WTC11 (cell line): ENCODE data around the gene SGTA. TPM values are rescaled to one million over a fixed set of nuclear protein-coding genes. Genes with fewer than 3 reads are reported as not detected.

Experiments
- ATAC-seq: fragments of 200-7000 bp; cut with Tn5 transposase; 2 replicates; pipeline ENCODE4 v1.10.0; 2021; ENCODE audit warnings: mild to moderate bottlenecking, moderate library complexity
- CTCF ChIA-PET: fragments of 300-600 bp; sonication (Branson Sonifier 250); formaldehyde crosslinking; loops from one replicate; lab custom pipeline; 2021; ENCODE audit warnings: antibody characterized with exemption; lab: Charles Lee
- POLR2A ChIA-PET: fragments of 350-600 bp; sonication (Branson Sonifier 250); formaldehyde crosslinking; loops from one replicate; lab custom pipeline; 2021; ENCODE audit warnings: antibody characterized with exemption; lab: Charles Lee
- DNase-seq: peaks from one replicate; pipeline ENCODE4 v3.0.0; 2021; ENCODE audit warnings: low spot score
- H3K27ac Mint-ChIP-seq: 2 replicates; pipeline ENCODE4 v1.8.0; 2021; ENCODE audit warnings: mixed read lengths
- H3K27me3 Mint-ChIP-seq: 2 replicates; pipeline ENCODE4 v1.8.0; 2021; ENCODE audit warnings: low read depth, mild to moderate bottlenecking, moderate library complexity, mixed read lengths
- H3K36me3 Mint-ChIP-seq: 2 replicates; pipeline ENCODE4 v1.8.0; 2021; ENCODE audit warnings: mixed read lengths
- H3K4me1 Mint-ChIP-seq: 2 replicates; pipeline ENCODE4 v1.8.0; 2022; ENCODE audit warnings: mixed read lengths
- H3K4me3 Mint-ChIP-seq: 2 replicates; pipeline ENCODE4 v1.8.0; 2021; ENCODE audit warnings: mild to moderate bottlenecking, moderate library complexity, mixed read lengths
- H3K9me3 Mint-ChIP-seq: 2 replicates; pipeline ENCODE4 v1.8.0; 2021; ENCODE audit warnings: mixed read lengths
- CDX4 ChIP-seq: fragments of 250-450 bp; sonication (Bioruptor Pico); IDR thresholded peaks from 2 replicates; pipeline ENCODE4 v1.9.0; 2021; ENCODE audit warnings: moderate library complexity, mild to moderate bottlenecking, inconsistent platforms, borderline replicate concordance
- ESRRA ChIP-seq: sonication (generic); formaldehyde crosslinking; IDR thresholded peaks from 2 replicates; pipeline ENCODE4 v1.8.1; 2022; ENCODE audit warnings: mild to moderate bottlenecking, missing genetic modification reagents, borderline replicate concordance
- FOXJ3 ChIP-seq: sonication (generic); formaldehyde crosslinking; IDR thresholded peaks from 2 replicates; pipeline ENCODE4 v1.9.0; 2021; ENCODE audit warnings: missing genetic modification reagents, mild to moderate bottlenecking, borderline replicate concordance
- FOXK1 ChIP-seq: sonication (generic); formaldehyde crosslinking; IDR thresholded peaks from 2 replicates; pipeline ENCODE4 v1.8.0; 2022; ENCODE audit warnings: mild to moderate bottlenecking, moderate library complexity, missing genetic modification reagents
- FOXP4 ChIP-seq: sonication (generic); formaldehyde crosslinking; IDR thresholded peaks from 2 replicates; pipeline ENCODE4 v1.8.0; 2022; ENCODE audit warnings: mild to moderate bottlenecking, missing genetic modification reagents
- IRF2 ChIP-seq: sonication (generic); formaldehyde crosslinking; IDR thresholded peaks from 2 replicates; pipeline ENCODE4 v1.8.0; 2022; ENCODE audit warnings: low read depth, missing genetic modification reagents, borderline replicate concordance
- PRRX2 ChIP-seq: fragments of 250-450 bp; sonication (Bioruptor Pico); IDR thresholded peaks from 2 replicates; pipeline ENCODE4 v1.8.0; 2021; ENCODE audit warnings: mild to moderate bottlenecking
- ZNF138 ChIP-seq: sonication (generic); formaldehyde crosslinking; conservative IDR thresholded peaks from 2 replicates; pipeline ENCODE4 v1.8.1; 2022; ENCODE audit warnings: mild to moderate bottlenecking, moderate library complexity, missing genetic modification reagents
- ZNF219 ChIP-seq: sonication (generic); formaldehyde crosslinking; IDR thresholded peaks from 2 replicates; pipeline ENCODE4 v1.8.0; 2023; ENCODE audit warnings: missing genetic modification reagents, mild to moderate bottlenecking, borderline replicate concordance
- ZNF416 ChIP-seq: fragments of 250-450 bp; sonication (Bioruptor Pico); IDR thresholded peaks from 2 replicates; pipeline ENCODE4 v1.9.0; 2021; ENCODE audit warnings: mild to moderate bottlenecking, inconsistent platforms
- total RNA-seq: library from RNA; stranded (reverse); gene quantifications from 3 replicates; pipeline ENCODE4 v1.2.3, GENCODE V29; 2021
- TF ChIP-seq, protein P1 (sequence below): sonication (generic); formaldehyde crosslinking; conservative IDR thresholded peaks from 2 replicates; pipeline ENCODE4 v1.8.1; 2023; ENCODE audit warnings: mild to moderate bottlenecking, low read depth, missing genetic modification reagents, moderate library complexity
- TF ChIP-seq, protein P2 (sequence below): sonication (generic); formaldehyde crosslinking; IDR thresholded peaks from 2 replicates; pipeline ENCODE4 v1.8.0; 2022; ENCODE audit warnings: mild to moderate bottlenecking, missing genetic modification reagents
- TF ChIP-seq, protein P3 (sequence below): sonication (generic); formaldehyde crosslinking; IDR thresholded peaks from 2 replicates; pipeline ENCODE4 v1.8.0; 2022; ENCODE audit warnings: missing genetic modification reagents
- TF ChIP-seq, protein P4 (sequence below): sonication (generic); formaldehyde crosslinking; IDR thresholded peaks from 2 replicates; pipeline ENCODE4 v1.8.1; 2022; ENCODE audit warnings: mild to moderate bottlenecking, missing genetic modification reagents, moderate library complexity, borderline replicate concordance
- TF ChIP-seq, protein P5 (sequence below): fragments of 250-450 bp; sonication (Bioruptor Pico); IDR thresholded peaks from 2 replicates; pipeline ENCODE4 v1.8.0; 2021; ENCODE audit warnings: mild to moderate bottlenecking
- TF ChIP-seq, protein P6 (sequence below): sonication (generic); formaldehyde crosslinking; conservative IDR thresholded peaks from 2 replicates; pipeline ENCODE4 v1.8.1; 2022; ENCODE audit warnings: mild to moderate bottlenecking, missing genetic modification reagents

The SGTA gene
- total RNA-seq, 1 experiment from 2014 or later = 91.2 TPM

- Mint-ChIP-seq H3K36me3 (peaks cover 15% of the 10 kb centered on the region), H3K27me3 (no peaks in the 10 kb centered on the region), H3K9me3 (no peaks in the 10 kb centered on the region), H3K4me3 (no peak overlapping the region), H3K4me1 (no peaks in the 10 kb centered on the region), H3K27ac (no peak overlapping the region)
- ChIA-PET POLR2A (no interaction called here), CTCF (no interaction called here)
- DNase-seq = no peak
- no peak for ATAC-seq
- TF ChIP-seq, protein P1, sequence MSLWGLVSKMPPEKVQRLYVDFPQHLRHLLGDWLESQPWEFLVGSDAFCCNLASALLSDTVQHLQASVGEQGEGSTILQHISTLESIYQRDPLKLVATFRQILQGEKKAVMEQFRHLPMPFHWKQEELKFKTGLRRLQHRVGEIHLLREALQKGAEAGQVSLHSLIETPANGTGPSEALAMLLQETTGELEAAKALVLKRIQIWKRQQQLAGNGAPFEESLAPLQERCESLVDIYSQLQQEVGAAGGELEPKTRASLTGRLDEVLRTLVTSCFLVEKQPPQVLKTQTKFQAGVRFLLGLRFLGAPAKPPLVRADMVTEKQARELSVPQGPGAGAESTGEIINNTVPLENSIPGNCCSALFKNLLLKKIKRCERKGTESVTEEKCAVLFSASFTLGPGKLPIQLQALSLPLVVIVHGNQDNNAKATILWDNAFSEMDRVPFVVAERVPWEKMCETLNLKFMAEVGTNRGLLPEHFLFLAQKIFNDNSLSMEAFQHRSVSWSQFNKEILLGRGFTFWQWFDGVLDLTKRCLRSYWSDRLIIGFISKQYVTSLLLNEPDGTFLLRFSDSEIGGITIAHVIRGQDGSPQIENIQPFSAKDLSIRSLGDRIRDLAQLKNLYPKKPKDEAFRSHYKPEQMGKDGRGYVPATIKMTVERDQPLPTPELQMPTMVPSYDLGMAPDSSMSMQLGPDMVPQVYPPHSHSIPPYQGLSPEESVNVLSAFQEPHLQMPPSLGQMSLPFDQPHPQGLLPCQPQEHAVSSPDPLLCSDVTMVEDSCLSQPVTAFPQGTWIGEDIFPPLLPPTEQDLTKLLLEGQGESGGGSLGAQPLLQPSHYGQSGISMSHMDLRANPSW (CRISPR knock-in tag) = no peak
- no peak for TF ChIP-seq CDX4 (CRISPR knock-in tag)
- TF ChIP-seq ZNF138 (CRISPR knock-in tag) = no peak
- TF ChIP-seq, protein P2, sequence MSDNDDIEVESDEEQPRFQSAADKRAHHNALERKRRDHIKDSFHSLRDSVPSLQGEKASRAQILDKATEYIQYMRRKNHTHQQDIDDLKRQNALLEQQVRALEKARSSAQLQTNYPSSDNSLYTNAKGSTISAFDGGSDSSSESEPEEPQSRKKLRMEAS (CRISPR knock-in tag) = no peak
- TF ChIP-seq PRRX2 (CRISPR knock-in tag) = no peak
- TF ChIP-seq ESRRA (CRISPR knock-in tag) = no peak
- TF ChIP-seq, protein P3, sequence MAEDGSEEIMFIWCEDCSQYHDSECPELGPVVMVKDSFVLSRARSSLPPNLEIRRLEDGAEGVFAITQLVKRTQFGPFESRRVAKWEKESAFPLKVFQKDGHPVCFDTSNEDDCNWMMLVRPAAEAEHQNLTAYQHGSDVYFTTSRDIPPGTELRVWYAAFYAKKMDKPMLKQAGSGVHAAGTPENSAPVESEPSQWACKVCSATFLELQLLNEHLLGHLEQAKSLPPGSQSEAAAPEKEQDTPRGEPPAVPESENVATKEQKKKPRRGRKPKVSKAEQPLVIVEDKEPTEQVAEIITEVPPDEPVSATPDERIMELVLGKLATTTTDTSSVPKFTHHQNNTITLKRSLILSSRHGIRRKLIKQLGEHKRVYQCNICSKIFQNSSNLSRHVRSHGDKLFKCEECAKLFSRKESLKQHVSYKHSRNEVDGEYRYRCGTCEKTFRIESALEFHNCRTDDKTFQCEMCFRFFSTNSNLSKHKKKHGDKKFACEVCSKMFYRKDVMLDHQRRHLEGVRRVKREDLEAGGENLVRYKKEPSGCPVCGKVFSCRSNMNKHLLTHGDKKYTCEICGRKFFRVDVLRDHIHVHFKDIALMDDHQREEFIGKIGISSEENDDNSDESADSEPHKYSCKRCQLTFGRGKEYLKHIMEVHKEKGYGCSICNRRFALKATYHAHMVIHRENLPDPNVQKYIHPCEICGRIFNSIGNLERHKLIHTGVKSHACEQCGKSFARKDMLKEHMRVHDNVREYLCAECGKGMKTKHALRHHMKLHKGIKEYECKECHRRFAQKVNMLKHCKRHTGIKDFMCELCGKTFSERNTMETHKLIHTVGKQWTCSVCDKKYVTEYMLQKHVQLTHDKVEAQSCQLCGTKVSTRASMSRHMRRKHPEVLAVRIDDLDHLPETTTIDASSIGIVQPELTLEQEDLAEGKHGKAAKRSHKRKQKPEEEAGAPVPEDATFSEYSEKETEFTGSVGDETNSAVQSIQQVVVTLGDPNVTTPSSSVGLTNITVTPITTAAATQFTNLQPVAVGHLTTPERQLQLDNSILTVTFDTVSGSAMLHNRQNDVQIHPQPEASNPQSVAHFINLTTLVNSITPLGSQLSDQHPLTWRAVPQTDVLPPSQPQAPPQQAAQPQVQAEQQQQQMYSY = no peak
- TF ChIP-seq IRF2 = no peak
- TF ChIP-seq FOXJ3 (CRISPR knock-in tag) = no peak
- TF ChIP-seq FOXP4 (CRISPR knock-in tag) = no peak
- no peak for TF ChIP-seq ZNF416 (CRISPR knock-in tag)
- TF ChIP-seq, protein P4, sequence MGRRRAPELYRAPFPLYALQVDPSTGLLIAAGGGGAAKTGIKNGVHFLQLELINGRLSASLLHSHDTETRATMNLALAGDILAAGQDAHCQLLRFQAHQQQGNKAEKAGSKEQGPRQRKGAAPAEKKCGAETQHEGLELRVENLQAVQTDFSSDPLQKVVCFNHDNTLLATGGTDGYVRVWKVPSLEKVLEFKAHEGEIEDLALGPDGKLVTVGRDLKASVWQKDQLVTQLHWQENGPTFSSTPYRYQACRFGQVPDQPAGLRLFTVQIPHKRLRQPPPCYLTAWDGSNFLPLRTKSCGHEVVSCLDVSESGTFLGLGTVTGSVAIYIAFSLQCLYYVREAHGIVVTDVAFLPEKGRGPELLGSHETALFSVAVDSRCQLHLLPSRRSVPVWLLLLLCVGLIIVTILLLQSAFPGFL (CRISPR knock-in tag) = no peak
- TF ChIP-seq, protein P5, sequence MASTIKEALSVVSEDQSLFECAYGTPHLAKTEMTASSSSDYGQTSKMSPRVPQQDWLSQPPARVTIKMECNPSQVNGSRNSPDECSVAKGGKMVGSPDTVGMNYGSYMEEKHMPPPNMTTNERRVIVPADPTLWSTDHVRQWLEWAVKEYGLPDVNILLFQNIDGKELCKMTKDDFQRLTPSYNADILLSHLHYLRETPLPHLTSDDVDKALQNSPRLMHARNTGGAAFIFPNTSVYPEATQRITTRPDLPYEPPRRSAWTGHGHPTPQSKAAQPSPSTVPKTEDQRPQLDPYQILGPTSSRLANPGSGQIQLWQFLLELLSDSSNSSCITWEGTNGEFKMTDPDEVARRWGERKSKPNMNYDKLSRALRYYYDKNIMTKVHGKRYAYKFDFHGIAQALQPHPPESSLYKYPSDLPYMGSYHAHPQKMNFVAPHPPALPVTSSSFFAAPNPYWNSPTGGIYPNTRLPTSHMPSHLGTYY = no peak
- TF ChIP-seq FOXK1 (CRISPR knock-in tag) = no peak
- TF ChIP-seq, protein P6, sequence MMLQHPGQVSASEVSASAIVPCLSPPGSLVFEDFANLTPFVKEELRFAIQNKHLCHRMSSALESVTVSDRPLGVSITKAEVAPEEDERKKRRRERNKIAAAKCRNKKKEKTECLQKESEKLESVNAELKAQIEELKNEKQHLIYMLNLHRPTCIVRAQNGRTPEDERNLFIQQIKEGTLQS (CRISPR knock-in tag) = no peak
- TF ChIP-seq ZNF219 (CRISPR knock-in tag) = no peak
These were observed 28.8 kb upstream of the SGTA start for GRCh38 chr19:2811735-2812413.
